HG03064 (cell line): ENCODE results near the gene LNP1.
"Not testable (repeated sequence)": the region's sequence is repeated elsewhere in the genome, so short reads cannot be mapped to it uniquely, and the experiment has no call there.

Experiments used
- ATAC-seq: cut with Tn5 transposase; IDR thresholded peaks from one replicate; pipeline ENCODE4 v1.9.1; 2021; ENCODE audit warnings: low read depth; ENCODE audit not compliant: unreplicated experiment

The LNP1 gene

GRCh38 chr3:100468676-100469075, 67.3 kb downstream of the LNP1 start:
- no peak for ATAC-seq

GRCh38 chr3:100470951-100471350, 69.6 kb downstream of the LNP1 start:
- ATAC-seq = no peak

GRCh38 chr3:100471444-100471843, 70.1 kb downstream of the LNP1 start:
- ATAC-seq = no peak

- not testable (repeated sequence) for ATAC-seq
Observed at GRCh38 chr3:100477851-100478360, 76.6 kb downstream of the LNP1 start.

- not testable (repeated sequence) for ATAC-seq
Observed at GRCh38 chr3:100478521-100478920, 77.2 kb downstream of the LNP1 start.

- ATAC-seq = no peak
Observed at GRCh38 chr3:100480081-100480480, 78.7 kb downstream of the LNP1 start.

GRCh38 chr3:100482176-100482575, 80.8 kb downstream of the LNP1 start:
- ATAC-seq = no peak

- no peak for ATAC-seq
Observed at GRCh38 chr3:100483529-100483928, 82.2 kb downstream of the LNP1 start.

- ATAC-seq = no peak
Observed at GRCh38 chr3:100486808-100487207, 85.5 kb downstream of the LNP1 start.

- ATAC-seq = no peak
Observed at GRCh38 chr3:100489118-100489517, 87.8 kb downstream of the LNP1 start.

- peak; percentile 95 for ATAC-seq
Observed at GRCh38 chr3:100492059-100493006, 91.0 kb downstream of the LNP1 start, which contains the start of gene TMEM45A. Gene TMEM45A (plus strand): TSS chr3:100492619. CDS start chr3:100555212, 62,593 bp downstream.

GRCh38 chr3:100496711-100497261, 95.4 kb downstream of the LNP1 start:
- ATAC-seq = peak; percentile 37

- ATAC-seq = no peak
Observed at GRCh38 chr3:100499651-100500050, 98.3 kb downstream of the LNP1 start.

GRCh38 chr3:100500320-100500880, 99.1 kb downstream of the LNP1 start:
- no peak for ATAC-seq

GRCh38 chr3:100503448-100503847, 102.1 kb downstream of the LNP1 start:
- no peak for ATAC-seq
